Prostate gland (tissue), 2 donors: ENCODE measurements around the gene JTB.

Source experiments
- POLR2A ChIP-seq: fragments of 450-650 bp; IDR thresholded peaks from one replicate; pipeline ENCODE4 v1.6.1; 2016; ENCODE audit warnings: antibody characterized with exemption, mild to moderate bottlenecking
- POLR2AphosphoS5 ChIP-seq: sonication (generic); formaldehyde crosslinking; IDR thresholded peaks from one replicate; pipeline ENCODE4 v1.6.1; 2017; ENCODE audit warnings: antibody characterized with exemption
- TF ChIP-seq, protein P1 (sequence below), 4 experiments: fragments of 200-600 bp in 2 of 4; fragments of 450-650 bp in 2 of 4; sonication (generic) in 2 of 4; IDR thresholded peaks; 1 replicate in 3 of 4; 2 replicates in 1 of 4; pipeline ENCODE4 v1.5.1; 2016 to 2019; ENCODE audit warnings: antibody characterized with exemption in 4 of 4, mild to moderate bottlenecking in 2 of 4, moderate library complexity in 2 of 4

DNA sequence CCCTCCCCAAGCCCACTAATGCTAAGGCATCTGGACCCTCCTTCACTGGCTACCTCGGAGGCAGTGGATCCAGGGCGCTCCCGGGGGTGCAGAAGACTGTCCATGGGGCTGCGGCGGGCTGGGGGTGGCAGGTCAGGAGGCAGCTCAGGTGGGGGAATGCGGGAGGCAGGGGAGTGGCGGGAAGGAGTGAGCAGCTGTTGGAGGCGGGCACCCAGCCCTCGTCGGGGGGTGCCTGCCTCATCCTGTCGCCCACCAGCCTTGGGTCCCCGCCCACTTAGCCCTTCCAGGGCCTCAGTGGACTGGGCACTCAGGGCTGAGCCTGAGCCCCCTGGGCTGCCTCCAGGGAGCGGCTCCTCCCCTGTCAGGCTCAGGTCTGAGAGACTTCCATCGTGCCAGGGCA lies 44.0 kb downstream of the JTB start:
- no peak for TF ChIP-seq POLR2A
- TF ChIP-seq, protein P1, sequence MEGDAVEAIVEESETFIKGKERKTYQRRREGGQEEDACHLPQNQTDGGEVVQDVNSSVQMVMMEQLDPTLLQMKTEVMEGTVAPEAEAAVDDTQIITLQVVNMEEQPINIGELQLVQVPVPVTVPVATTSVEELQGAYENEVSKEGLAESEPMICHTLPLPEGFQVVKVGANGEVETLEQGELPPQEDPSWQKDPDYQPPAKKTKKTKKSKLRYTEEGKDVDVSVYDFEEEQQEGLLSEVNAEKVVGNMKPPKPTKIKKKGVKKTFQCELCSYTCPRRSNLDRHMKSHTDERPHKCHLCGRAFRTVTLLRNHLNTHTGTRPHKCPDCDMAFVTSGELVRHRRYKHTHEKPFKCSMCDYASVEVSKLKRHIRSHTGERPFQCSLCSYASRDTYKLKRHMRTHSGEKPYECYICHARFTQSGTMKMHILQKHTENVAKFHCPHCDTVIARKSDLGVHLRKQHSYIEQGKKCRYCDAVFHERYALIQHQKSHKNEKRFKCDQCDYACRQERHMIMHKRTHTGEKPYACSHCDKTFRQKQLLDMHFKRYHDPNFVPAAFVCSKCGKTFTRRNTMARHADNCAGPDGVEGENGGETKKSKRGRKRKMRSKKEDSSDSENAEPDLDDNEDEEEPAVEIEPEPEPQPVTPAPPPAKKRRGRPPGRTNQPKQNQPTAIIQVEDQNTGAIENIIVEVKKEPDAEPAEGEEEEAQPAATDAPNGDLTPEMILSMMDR (IDR thresholded peaks at IDR 0.05) = no peak
- TF ChIP-seq POLR2AphosphoS5 = no peak
